Measurements from ENCODE around the gene KHK. TPM values are rescaled to one million over a fixed set of nuclear protein-coding genes. Genes with fewer than 3 reads are reported as not detected.

Gene KHK
- total RNA-seq, 1 donor from 2014 or later, result 2.9 TPM

- intact Hi-C loops (cut with micrococcal nuclease), result no loop called here
- Histone ChIP-seq H3K9me3 (replicated peaks) (no peaks in the 10 kb centered on the region), H3K36me3 (no peaks in the 10 kb centered on the region), H3K4me1 (no peaks in the 10 kb centered on the region), H3K27ac (replicated peaks) (no peak overlapping the region), H3K27me3 (ENCODE audit: low read depth) (peaks cover 26% of the 10 kb centered on the region), H3K4me3 (no peak overlapping the region)
- no peak for TF ChIP-seq CTCF (IDR thresholded peaks at IDR 0.05; ENCODE audit: borderline replicate concordance)
- no peak for DNase-seq
These were observed 63.2 kb downstream of the KHK start for GRCh38 chr2:27149570-27150405.

Other genes starting within 250 kb of the KHK start
- not detected for gene DPYSL5, start 238.6 kb upstream of the KHK start, total RNA-seq
- 57.4 TPM for gene MAPRE3, start 116.1 kb upstream of the KHK start, total RNA-seq
- 31.4 TPM for gene TMEM214, start 53.8 kb upstream of the KHK start, total RNA-seq
- gene AGBL5, start 35.1 kb upstream of the KHK start, total RNA-seq, result 10.0 TPM
- 354 TPM for gene OST4, start 15.1 kb upstream of the KHK start, total RNA-seq
- 18.4 TPM for gene EMILIN1, start 8.2 kb upstream of the KHK start, total RNA-seq
- 0.80 TPM for gene CGREF1, start 32.4 kb downstream of the KHK start, total RNA-seq
- 3.5 TPM for gene ABHD1, start 37.0 kb downstream of the KHK start, total RNA-seq
- 54.6 TPM for gene PREB, start 47.9 kb downstream of the KHK start, total RNA-seq
- not detected for gene PRR30, start 52.6 kb downstream of the KHK start, total RNA-seq
- gene TCF23, start 62.2 kb downstream of the KHK start, total RNA-seq, result 0.08 TPM
- 121 TPM for gene ATRAID, start 125.3 kb downstream of the KHK start, total RNA-seq
- 12.0 TPM for gene SLC5A6, start 125.5 kb downstream of the KHK start, total RNA-seq
- 7.7 TPM for gene CAD, start 130.6 kb downstream of the KHK start, total RNA-seq
- 5.9 TPM for gene SLC30A3, start 176.3 kb downstream of the KHK start, total RNA-seq
- 1.2 TPM for gene DNAJC5G, start 188.7 kb downstream of the KHK start, total RNA-seq
- gene TRIM54, start 195.7 kb downstream of the KHK start, total RNA-seq, result 285 TPM
- 1.5 TPM for gene UCN, start 221.7 kb downstream of the KHK start, total RNA-seq
- 59.2 TPM for gene MPV17, start 236.3 kb downstream of the KHK start, total RNA-seq

Measured in left ventricle myocardium inferior (tissue), 1 donor.